LNCAP (cell line): ENCODE data around the gene BLTP3A.

Source experiments
- CTCF ChIP-seq: fragments of 450-650 bp; IDR thresholded peaks from 2 replicates; pipeline ENCODE4 v1.5.1; 2017; ENCODE audit warnings: mild to moderate bottlenecking

Gene BLTP3A

GRCh38 chr6:34804543-34804942 lies 12.7 kb downstream of the BLTP3A start:
- TF ChIP-seq CTCF: no peak

GRCh38 chr6:34806738-34807453 lies 15.0 kb downstream of the BLTP3A start:
- no peak for TF ChIP-seq CTCF

- no peak for TF ChIP-seq CTCF
Measured at GRCh38 chr6:34810017-34810882, 18.4 kb downstream of the BLTP3A start.

- no peak for TF ChIP-seq CTCF
Measured at GRCh38 chr6:34810936-34811632, 19.2 kb downstream of the BLTP3A start.

- TF ChIP-seq CTCF: no peak
Measured at GRCh38 chr6:34813028-34813713, 21.3 kb downstream of the BLTP3A start.

GRCh38 chr6:34816635-34817301 lies 24.9 kb downstream of the BLTP3A start:
- TF ChIP-seq CTCF: no peak

- no peak for TF ChIP-seq CTCF
Measured at GRCh38 chr6:34817446-34817845, 25.6 kb downstream of the BLTP3A start.
